ENCODE data around the gene CTIF.

The CTIF gene

DNA sequence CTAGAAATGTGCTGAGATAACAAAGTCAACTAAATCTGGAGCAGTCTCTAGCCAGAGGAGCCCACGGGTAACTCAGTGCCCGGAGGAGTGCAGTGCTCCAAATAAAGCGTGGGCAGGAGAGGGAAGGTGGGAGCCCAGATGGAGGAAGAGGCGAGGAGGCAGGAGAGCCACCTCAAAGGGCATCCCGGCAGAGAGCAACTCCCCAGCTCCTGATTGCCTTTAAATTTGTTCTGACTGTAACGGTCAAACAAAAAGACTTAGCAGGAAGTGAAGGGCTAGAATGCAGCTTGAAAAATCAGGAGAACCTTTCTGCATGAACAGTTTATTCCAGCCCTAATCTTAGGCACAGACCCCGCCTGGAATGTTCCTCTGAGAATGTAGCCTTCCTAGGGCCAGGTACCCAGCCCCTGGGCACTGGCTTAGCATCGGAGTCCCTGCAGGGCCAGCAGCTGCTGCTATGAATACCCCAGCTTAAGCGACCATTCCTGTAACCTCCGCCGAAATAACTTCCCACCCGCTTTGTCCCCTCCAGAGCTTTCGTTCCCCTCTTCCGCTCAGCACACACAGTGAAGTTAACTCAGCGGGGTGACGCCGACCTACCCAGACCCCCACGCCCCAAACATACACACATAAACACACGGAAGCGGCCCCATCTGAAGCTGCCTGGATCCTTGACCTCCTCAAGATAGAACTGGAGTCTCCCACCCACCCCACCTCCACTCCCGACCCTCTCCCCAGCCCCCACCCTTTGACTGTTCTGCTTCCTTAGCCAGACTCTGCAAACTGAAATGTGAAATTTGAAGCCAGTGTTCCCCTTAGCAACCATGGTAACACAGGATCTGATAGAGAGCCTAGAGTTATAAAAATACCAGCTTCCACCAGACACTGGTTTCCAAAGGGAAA, 288.7 kb downstream of the CTIF start:
- FAIRE-seq, result no peak

DNA sequence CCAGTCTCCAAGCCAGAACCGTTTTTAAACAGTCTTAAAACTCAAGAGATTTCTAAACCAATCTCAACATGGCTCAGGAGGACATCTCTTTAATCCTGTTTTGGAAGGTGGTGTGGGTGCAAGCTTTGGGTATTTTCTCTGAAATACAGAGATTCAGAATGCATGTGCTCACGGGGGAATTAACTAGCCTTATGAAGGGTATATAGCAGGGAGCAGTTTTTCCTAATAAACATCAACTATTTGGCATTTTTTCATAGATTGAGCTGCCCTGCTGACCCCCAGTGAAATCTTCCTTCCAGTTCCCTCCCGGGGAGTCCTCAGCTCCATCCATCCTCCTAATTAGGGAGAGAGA, 289.3 kb downstream of the CTIF start:
- FAIRE-seq, result no peak

DNA sequence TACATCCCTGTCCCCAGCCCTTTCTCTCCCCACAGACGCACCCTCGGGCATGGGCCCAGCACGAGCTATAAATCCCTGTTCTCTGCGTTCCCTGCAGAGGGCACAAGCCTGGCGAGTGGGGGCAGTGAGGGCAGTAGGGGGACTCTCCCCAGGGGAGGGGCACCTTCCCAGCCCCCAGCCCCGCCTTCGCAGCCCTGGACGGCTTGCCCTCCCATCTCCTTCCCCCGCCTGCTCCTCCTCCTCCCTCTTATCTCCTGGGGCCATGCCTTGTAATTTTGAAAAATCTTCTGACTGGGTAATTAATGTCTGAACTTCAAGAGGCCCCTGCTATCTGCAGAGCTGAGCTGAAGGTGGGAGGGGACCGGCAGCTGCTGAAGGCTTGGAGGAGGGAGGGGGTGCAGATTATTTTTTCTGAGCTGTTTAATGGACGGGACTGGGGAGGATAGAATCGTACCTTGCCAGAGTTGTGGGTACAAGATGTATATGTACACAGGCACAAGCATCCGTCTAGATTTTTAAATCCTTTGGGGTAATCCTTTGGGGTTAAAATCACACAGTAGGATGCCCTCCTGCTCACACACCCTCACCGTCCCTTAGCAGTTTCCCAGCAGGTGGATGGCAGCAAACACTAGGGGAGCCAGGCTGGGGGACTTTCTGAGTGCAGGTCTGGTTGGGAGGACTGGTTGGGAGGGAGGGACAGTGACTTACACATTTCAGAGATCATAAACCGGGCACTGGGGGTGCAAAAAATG, 290.0 kb downstream of the CTIF start:
- FAIRE-seq, result no peak

DNA sequence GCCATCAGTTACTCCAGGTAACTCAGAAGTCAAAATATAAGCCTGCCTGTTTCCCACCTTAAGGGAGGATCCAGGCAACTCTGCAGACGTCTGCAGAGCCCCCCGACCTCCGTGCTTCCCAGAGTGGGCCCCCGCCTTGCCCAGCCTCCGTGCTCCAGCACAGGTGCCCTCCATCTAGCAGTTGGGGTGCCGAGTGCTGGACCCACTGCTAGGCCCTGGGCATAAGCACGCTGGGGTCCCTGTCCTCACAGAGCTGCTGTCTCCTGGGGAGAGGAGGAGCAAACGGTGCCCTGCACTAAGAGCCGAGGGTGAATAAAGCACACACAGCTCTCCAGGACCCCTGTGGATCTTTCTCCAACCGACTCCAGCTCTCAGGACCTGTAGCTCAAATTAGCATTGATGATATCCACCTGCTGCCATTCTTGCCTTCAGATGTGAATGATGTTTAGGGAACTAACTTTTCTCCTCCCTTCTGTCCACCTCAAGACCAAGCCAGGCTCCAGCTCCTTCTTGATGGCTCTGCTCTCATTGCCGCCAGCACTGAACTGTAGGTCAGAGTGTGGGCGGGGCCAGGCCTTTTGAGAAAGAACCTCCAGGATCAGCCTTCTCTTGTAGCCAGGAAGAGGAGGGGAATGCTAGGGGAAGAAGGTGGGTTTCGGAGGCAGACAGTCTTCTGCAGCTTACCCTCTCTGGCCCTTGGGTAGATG, 290.8 kb downstream of the CTIF start:
- no peak for FAIRE-seq

DNA sequence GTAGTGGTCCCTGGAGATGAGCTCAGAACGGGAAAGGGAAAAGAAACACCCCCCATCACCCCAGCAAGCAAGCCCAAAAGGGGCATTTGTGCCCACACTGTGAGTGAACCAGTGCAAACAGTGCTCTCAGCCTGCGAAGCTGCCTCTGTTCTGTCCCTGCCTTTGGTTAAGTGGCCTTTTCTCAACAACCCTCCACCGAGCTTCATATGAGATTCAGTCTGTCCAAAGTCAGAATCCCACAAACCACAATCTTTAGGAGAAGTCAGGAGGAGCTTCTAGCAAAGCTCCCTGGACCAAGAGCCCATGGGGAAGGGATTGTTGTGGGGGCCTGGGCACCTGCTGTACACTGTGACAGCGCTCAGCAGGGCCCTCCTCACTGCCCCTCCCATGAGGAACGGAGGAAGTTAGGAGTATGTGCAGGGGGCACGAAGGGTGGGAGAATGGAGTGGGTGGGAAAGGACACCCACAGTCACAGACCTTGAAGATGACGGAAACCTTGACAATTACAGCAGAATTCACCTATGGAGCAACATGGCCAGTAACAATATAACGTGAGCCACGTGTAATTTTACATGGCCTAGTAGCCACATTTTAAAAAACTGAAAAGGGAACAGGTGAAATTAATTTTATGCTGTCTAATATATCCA, 292.4 kb downstream of the CTIF start:
- no peak for FAIRE-seq

DNA sequence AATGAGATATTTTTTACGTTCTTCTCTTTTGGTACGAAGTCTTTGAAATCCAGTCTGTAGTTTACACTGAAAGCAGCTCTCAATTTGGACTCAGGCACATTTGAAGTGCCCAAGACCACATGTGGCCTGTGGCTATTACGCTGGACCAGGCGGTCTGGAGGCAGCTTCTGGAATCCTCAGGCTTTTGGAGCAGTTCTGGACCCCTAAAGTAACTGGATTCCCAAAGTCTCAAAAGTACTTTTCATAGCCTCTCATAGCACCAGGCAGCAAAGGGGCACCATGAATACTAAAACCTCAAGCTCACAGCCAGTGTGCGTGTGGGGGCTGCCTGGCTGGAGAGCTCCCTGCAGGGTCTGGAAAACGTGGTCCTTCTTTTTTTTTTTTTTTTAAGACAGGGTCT, 293.0 kb downstream of the CTIF start:
- no peak for FAIRE-seq

DNA sequence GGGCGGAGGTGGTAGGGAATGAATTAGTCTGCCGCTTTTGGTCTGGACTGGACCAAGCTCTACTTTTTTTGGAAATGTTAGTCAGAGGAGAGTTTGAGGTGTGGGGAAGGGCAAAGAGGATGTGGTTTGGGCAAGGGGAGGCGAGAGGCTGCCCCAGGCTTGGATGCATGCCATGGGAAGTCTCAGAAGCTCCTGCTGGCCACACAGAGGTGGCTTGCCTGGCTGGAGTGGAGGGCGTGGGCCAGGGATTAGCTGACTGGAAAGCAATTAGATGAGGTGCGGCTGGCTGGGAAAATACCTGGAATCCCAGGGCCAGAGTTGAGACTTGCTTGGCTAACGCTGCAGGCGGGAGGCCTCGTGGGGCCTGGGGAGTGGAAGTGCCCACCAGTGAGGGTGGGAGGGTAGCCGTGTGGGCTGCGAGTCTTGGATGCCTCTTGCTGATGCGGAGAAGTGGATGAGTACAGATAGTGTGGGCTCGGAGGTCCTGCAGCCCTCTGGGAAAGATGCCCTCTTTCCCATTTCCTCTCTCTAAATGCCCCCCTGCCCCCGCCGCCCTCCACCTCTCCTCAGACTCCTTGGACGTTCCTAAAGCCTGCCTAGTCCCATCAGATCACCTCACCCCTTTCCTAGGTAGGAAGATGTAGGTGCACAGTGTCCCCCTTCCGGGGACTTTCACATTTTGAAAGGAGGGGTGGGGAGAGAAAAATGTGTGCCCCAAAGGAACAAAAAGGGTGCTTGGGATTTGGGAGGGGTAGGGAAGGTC, 294.3 kb downstream of the CTIF start:
- no peak for FAIRE-seq

DNA sequence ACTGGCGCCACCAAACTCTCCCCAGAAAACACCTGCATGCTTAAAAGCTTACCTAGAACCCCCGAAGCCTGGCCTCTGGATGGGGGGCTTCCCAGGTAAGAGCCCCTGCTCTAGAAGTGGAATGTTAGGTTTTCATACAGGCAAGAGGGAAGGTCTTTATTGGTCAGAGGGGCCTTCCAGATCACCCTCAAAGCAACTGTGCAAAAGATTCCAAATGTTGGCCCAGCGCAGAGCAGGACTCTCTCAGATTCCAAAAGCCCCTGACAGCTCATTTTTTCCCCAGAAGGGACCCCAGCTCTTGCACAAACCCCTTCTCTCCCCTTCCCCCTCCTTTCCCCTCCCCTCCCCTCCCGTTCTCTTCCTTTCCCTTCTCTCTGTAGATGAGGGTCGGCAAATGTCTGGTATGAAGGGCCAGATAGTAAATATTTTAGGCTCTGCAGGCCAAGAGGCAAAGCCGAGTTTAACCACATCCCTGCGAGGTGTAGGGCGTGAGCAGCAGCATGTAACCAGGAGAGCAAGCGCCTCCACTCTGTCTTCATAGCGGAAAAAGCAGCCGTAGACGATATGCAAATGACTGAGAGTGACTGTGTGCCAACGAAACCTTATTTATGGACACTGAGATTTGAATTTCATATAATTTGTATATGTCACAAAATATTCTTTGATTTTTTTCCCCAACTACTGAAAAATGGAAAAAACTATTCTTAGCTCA, 295.0 kb downstream of the CTIF start:
- FAIRE-seq, result no peak

DNA sequence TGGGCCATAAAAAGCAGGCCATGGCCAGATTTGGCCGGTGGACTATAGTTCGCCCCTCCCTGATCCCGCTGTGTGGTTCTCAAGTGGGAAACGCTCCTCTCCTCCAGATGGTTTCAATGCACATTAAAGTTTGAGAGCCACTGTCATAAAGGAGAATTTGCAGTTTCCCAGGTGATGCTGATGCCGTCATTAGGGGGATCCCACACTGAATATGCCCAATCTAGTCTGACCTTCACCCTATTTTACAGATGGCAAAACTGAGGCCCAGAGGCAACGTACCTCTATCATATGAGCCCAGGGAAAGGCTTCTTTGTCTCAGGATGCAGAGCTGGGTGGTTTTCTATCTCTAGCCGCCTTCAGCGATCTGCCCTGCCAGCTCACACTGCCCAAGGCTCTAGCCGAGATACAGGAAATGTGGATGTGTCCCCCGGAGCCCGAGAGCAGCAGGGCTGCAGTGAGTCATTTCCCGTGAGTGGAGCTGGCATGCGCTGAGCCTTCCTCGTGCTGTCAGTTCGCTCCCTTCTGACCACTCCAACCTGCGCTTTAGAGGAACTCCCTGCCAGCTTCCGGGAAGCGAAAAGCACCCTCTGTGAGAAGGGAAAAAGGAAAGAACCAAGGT, 295.7 kb downstream of the CTIF start:
- no peak for FAIRE-seq

DNA sequence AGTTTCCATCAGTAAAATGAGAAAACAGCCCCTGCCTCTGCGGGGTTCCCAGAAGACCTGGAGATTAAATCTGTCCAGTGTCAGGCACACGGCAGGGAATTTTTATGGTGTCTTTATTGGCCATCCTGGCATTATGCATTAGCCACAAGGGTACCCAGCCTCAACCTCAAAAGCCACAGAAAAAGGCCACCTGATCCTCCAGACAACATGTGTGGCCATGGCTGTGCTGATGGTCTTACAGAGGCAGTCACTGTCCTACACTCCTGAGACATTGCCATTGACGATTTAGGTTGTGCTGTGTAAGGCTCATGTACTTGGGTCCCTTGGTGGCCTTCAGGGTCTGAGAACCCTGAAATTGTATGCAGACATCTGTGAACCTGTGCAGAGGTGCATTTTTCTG, 296.3 kb downstream of the CTIF start:
- FAIRE-seq, result no peak

DNA sequence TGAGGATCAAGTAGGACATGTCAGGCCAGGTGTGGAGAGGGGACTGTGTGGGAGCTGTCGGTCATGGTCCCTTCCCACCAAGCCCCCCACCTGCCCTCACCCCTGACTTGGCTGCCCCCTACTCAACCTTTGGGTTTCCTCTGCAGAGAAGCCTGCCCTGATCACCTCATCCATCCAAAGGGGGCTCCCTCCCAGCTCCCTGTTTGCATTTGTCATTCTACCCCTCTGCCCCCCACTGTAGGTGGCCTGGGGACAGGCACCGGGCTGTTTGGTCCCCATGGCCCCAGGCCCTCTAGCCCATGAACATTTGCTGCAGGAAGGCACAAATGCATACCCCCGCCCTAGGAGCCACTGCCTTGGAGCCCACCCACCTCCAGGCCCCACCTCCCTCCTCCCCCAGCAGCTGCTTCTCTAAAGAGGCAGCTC, 296.9 kb downstream of the CTIF start:
- FAIRE-seq, result no peak

DNA sequence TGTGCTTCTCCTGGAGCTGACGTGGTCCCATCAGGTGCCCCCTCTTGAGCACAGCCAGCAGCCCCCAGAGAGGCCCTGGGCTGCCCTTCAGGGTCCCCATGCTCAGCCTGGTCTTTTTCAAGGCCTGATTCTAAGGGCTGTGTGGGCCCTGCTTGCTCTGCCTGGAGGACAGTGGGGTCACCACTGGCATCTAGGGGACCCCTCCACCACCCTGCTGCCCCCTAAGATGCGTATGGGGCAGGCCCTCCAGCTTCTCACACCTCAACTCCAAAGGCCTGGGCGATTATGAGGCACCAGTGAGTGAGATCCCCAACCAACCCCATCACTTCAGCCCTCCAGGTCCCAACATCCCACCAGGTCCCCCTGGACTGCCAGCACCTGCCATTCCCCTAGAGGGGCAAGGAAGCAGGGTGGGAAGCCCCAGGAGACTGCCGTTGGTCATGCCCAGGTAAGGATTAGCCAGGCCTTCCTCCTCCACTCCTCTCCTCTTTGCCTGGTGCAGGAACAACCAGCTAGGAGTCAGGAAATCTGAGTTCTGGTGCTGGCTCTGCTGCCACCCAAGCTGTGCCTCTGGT, 297.5 kb downstream of the CTIF start:
- no peak for FAIRE-seq

DNA sequence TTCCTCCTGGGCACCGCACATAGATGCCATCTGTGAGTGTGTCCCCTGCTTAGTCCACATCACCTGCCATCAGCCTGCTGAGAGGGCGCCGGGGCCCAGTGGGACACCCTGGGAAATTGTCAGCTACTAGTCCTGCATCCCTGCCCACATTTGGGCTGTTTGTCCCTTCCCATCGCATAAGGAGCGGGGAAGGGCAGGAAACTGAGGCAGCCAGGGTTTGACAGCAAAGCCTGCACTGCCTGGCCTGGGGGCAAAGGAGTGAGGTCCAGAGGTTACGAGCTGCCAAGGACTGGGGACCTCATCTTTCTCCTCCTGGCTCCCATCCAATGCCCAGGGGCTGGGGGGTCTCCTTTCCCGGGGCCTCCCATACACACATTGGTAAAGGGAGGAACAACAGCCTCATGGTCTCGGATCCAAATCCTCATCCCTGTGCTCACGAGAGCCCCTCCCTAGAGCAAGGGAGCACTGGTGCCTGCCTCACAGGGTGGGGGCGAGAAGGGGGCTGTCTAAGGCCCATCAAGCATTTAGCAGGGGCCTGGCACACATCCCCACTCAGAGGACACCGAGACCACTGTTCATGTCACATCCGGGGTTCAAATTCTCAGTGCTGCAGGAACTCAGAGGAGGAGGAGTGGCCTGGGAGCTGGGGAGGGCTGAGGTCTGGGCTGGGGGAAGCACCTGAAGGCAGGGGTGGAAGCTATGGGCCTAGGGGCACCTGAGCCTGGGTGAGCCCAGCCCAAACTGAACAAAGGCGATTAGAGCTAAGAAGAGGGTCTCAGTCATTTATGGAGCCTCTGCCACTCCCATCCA, 298.2 kb downstream of the CTIF start:
- FAIRE-seq, result no peak

DNA sequence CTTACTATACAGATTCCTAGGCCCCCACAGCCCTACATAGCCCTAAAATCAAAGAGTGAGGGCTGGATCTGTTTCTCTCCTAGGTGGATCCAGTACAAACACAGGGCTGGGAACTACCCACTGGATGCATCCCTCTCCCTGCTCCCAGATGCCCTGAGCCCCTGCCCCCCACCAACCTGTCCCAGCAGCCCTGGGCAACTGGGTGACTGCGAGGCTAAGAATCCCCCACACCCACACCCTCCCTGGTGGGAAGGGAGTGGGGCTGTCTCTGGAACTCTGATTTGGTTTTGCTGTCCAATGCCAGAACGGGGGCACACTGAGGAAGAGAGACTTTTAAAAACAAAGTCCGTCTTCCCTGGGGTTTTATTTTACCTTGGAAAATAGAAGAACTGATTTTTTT, 298.8 kb downstream of the CTIF start:
- FAIRE-seq, result no peak

DNA sequence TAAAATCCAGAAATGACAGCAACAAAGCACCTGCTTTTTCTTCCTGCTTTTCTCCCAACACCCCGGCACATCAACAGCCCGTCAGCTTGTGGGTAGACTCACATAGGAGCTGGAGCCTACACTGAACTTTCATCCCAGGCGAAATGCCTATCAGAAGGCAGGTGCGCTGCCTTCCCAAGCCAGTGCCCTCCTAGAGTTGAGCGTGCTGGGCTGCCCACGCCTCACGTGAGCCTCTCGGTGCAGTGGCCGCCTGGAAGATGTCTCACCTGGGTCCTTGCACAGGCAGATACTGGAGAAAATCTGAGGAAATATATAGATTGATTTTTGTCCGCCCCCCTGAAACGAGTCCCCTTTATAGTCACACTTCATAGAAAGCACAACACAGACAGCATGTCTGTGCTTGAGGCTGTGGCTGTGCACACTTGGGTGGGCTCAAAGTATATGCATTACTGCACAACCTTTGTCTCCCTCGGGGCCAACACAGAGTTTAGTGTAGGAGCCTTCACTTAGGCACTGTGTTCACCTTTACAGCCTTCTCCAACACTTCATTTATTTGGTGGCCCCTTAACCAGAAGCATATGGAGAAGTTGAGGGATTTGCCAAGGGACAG, 299.4 kb downstream of the CTIF start:
- no peak for FAIRE-seq

DNA sequence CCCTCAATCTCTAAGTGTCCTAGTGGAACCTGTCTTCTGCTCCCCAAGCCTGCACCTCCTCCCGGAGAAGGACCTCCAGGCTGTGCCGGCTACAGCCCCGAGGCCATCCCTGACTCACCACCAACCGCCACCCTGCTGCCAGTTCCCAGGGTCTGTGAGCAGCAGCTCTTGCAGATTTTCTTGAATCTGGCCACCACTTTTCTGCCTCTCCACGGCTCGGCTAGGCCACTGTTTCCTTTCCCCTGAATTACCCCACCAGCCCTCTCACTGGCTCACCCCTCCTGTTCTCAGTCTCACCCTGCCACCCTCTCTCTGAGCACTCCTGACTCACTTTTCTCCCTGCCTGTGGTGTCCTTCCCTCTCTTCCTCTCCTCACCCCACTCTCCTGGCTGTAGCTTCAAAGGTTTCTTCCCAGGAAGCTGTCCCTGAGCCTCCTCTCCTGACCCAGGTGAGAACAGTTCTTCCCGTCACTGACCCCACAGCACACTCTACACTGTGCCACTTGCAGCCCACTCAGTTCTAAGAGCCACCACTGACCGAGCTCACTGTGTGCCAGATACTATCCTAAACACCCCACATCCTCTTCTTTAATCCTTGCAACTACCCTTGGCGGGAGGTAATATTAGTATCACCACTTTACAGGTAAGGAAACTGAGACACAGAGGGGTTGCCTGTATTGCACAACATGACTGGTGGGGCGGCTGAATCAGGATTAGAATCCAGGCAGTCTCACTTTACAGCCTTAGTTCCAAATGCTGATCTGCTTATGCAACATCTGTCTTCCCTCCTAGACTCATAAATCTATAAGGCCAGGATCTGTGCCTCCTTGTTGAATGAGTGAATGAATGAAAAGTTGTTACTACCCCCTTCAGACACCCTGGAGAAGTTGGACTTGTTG, 300.3 kb downstream of the CTIF start:
- no peak for FAIRE-seq

DNA sequence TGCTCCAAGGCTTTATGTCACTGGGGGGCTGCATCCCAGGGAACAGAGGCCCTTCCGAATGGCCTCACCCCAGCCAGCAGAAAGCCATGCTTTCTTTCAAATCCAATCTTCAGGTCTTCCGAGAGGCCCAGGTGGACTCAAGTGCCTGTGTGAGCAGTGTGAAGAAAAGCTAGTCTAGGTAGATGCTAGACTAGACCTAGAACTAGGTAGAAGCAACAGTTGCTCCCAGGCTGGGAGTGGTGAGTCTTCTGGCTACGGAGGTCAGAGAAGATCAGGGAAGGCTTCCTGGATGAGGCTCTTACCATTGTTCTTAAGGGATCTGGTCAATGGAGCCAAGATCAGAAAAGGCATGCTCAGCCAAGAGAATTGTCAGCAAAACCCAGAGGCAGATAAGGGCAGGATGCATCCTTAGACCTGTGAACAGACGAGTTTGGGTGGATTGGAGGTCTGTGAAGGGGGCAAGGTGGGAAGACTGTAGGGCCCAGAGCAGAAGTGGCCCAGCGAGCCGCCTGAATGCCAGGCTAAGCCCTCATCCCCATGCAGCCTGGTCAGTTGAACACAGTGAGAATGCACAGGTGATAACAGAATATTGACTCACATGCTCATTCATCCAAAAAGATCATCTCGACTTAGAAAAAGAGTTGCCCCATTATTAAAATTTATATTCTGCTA, 301.1 kb downstream of the CTIF start:
- FAIRE-seq, result no peak

DNA sequence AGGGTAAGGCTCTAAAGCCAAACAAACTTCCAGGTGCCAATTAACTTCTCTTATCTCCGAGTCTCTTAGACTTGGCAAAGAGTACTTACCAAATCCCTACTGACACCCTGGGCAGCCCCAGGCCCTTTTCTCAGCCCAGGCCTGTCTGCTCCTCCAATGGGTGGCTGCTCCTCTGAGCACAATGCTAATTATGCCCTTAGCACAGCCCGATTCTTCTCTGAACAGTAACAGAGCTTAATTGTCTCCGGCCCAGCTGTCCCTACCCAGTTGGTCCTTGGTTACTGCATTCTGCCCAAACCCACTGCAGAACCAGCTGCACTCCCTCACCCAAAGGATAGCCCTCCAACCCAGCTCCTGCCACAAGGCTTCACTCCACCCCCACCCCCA, 301.7 kb downstream of the CTIF start:
- no peak for FAIRE-seq
